Activated T-cell treated with anti-CD3 and anti-CD28 coated beads for 1 hour (primary cell): ENCODE results near the gene SLC38A1.
A peak's percentile ranks its signal among the peaks of the same experiment; 100 is the strongest.

Source experiments
- DNase-seq: peaks from one replicate; pipeline ENCODE4 v3.0.0-alpha.2; 2020; ENCODE audit warnings: low read depth

The SLC38A1 gene

DNA sequence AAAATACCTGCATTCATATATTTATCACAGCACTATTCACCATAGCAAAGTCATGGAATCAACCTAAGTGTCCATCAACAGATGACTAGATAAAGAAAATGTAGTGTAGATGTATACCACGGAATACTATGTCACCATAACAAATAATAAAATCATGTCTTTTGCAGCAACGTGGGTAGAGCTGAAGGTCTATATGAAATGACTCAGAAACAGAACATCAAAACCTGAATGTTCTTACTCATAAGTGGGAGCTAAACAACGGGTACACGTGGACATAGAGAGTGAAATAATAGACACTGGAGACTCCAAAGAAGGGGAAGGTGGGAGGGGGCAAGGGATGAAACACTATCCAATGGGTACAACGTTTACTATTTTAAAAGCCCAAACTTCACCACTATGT is 37.9 kb downstream of the SLC38A1 start:
- no peak for DNase-seq

DNA sequence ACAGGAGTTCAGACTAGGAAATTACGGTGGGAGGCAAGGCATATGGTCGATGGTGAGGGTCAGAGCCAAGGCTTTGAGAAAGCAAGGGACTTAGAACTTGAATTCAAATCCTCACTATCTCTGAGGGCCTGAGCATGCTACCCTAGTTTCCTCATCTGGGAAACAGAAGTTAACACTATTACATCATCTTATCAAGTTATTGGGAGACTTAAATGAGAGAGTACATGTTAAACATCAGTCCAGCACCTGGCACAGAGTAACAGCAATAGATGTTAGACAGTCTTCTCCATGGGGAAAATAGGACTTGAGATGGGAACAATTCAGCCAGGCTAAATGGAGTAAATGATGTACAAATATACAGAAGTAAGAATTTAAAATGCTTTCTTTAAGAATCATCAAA is 38.5 kb downstream of the SLC38A1 start:
- no peak for DNase-seq

DNA sequence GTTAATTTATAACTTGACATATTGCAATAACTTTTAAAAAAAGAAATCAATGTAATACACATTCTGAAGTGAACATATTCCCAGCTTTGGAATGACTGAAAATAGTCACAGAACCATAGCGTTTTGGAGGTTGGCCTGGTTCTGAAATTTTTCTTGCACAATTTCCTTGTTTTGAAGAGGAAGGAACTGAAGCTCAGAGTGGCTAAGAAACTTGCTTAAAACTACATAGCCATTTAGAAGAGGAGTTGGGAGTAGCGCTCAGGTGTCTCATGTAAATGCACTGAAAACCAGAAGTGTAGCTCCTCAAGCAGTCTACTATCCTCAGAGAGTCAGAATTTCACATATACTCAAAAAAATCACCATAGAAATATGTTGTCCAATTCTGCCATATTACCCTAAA is 41.2 kb downstream of the SLC38A1 start:
- DNase-seq: no peak

- no peak for DNase-seq
These were observed 44.5 kb downstream of the SLC38A1 start for GRCh38 chr12:46224386-46224785.

GRCh38 chr12:46223047-46223446 is 45.8 kb downstream of the SLC38A1 start:
- no peak for DNase-seq

GRCh38 chr12:46222636-46223035 is 46.2 kb downstream of the SLC38A1 start:
- no peak for DNase-seq

- no peak for DNase-seq
These were observed 47.4 kb downstream of the SLC38A1 start for GRCh38 chr12:46221255-46222128.

GRCh38 chr12:46219877-46220655 is 48.8 kb downstream of the SLC38A1 start:
- DNase-seq: peak; percentile 56

DNA sequence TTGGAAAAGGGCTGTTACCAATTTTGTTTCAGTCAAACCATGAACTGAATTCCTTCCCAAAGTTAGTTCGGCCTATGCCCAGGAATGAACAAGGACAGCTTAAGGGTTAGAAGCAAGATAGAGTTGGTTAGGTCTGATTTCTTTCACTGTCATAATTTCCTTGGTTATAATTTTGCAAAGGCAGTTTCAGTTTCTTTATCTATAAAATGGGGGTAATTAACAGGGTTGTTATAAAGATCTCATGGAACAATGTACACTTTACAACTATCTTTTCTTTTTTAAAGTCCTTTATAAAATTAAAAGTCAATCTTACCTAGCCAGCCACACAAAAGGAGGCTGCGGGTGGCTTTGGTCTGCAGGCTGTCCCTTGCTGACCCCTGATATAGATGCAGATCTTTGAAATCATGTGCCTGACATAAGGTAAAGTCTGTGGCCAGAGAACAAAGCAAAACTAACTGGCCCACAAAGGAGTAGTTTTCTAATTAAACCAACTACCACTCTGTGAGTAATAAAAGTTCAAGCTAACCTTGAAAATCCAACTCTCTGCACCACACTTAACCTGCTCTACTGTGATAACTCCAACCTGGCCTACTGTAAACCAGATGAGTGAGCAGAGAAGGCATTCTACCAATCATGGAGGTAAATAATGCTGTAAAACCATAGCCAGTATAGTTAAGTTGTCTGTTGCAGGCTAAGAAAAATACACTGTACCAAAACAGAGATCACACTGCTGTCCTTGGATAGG is 49.5 kb downstream of the SLC38A1 start:
- DNase-seq: no peak

DNA sequence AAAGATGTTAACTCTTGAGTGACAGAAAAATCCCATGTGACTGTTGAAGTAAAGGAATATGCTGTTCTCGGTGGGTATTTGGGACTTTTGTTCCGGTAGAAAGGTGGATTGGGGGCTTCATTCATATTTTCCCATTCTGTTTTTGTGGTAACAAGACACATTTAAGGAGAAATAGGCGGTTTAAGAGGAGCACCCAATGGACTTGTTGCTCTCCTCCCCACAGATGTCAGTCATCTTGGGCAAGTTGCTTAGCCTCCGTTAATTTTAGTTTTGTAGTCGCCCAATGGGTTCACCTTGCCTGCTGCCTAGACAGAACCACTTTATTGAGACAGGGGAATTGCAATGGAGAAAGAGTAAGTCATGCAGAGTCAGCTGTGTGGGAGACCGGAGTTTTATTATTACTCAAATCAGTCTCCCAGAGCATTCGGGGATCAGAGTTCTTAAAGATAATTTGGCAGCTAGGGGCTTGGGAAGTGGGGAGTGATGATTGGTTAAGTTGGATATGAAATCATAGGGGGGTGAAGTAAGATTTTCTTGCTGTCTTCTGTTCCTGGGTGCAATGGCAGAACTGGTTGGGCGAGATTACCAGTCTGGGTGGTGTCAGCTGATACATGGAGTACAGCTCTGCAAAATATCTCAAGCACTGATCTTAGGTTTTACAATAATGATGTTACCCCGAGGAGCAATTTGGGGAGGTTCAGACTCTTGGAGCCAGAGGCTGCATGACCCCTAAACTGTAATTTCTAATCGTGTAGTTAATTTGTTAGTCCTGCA is 50.3 kb downstream of the SLC38A1 start:
- no peak for DNase-seq

GRCh38 chr12:46217541-46218321 is 51.1 kb downstream of the SLC38A1 start:
- DNase-seq: no peak

GRCh38 chr12:46214668-46215436 is 54.0 kb downstream of the SLC38A1 start:
- DNase-seq: peak; percentile 62

- DNase-seq: no peak
These were observed 56.5 kb downstream of the SLC38A1 start for GRCh38 chr12:46212108-46212982.

DNA sequence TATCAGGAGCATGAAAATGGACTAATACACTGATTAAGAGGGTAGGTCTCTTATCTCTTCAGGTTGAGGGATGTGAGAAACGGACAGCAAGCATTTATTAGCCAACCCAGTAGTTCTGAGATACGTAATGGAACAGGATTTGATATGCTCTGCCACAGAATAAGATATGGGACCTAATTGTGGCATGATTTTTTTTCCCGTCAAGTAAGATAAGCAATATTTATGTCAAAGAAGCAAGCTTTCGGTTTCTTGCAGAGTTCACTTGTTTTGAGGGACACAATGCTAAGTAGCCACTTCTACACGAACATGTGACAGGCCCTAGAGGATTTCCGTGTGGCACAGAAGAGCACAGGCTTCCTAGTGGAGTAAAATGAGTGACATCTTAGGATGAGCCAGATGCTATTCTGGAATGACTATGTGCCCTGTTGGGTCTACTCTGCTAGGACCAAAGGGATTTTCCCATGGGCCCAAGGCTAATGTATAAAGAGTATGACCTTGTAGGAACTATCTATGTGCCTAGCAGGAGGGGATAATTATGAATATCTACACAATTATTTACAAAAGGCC is 57.9 kb downstream of the SLC38A1 start:
- no peak for DNase-seq

- peak; percentile 48 for DNase-seq
These were observed 58.6 kb downstream of the SLC38A1 start for GRCh38 chr12:46209914-46210872.

- DNase-seq: no peak
These were observed 59.7 kb downstream of the SLC38A1 start for GRCh38 chr12:46209170-46209569.

GRCh38 chr12:46208370-46208769 is 60.5 kb downstream of the SLC38A1 start:
- no peak for DNase-seq

- no peak for DNase-seq
These were observed 61.2 kb downstream of the SLC38A1 start for GRCh38 chr12:46207644-46208043.
